Ascending aorta (tissue), 2 donors: Measurements from ENCODE around the gene AGO1. TPM values are rescaled to one million over a fixed set of nuclear protein-coding genes. Genes with fewer than 3 reads are reported as not detected.
A peak's percentile ranks its signal among the peaks of the same experiment; 100 is the strongest.

Experiments
- DNase-seq, 2 donors: peaks; one replicate each; pipeline ENCODE4 v3.0.0-alpha.2; 2019; ENCODE audit warnings: low spot score in 2 of 2
- H3K27ac ChIP-seq, 2 donors: fragments of 200-600 bp; sonication (generic); one replicate each; pipeline ENCODE4 v1.5.1; 2016 to 2017; ENCODE audit warnings: mild to moderate bottlenecking in 1 of 2
- H3K27me3 ChIP-seq: fragments of 200-600 bp; sonication (generic); one replicate; pipeline ENCODE4 v1.5.1; 2017
- H3K36me3 ChIP-seq, 2 donors: fragments of 200-600 bp; sonication (generic); one replicate each; pipeline ENCODE4 v1.5.1; 2016
- H3K4me1 ChIP-seq, 2 donors: fragments of 200-600 bp; sonication (generic); one replicate each; pipeline ENCODE4 v1.5.1; 2016 to 2017; ENCODE audit warnings: mild to moderate bottlenecking in 1 of 2
- H3K4me3 ChIP-seq, 2 donors: fragments of 200-600 bp; sonication (generic); one replicate each; pipeline ENCODE4 v1.5.1; 2016 to 2017; ENCODE audit warnings: mild to moderate bottlenecking in 1 of 2
- H3K9me3 ChIP-seq, 2 donors: fragments of 200-600 bp; sonication (generic); one replicate each; pipeline ENCODE4 v1.5.1; 2016
- CTCF ChIP-seq, 3 experiments: fragments of 200-600 bp in 2 of 3; fragments of 450-650 bp in 1 of 3; sonication (generic) in 2 of 3; IDR thresholded peaks; one replicate each; pipeline ENCODE4 v1.5.1; 2016 to 2019; ENCODE audit warnings: antibody characterized with exemption in 3 of 3, mild to moderate bottlenecking in 1 of 3, moderate library complexity in 1 of 3
- intact Hi-C: fragments of 100-400 bp; cut with DNase I; formaldehyde crosslinking; loops from one replicate; pipeline ENCODE4 v1.15.1; 2023
- total RNA-seq: library from RNA; depleted of rRNA; stranded (reverse); fragments of >200 nt; gene quantifications from one replicate; pipeline ENCODE4 v1.1.0, GENCODE V29; 2016

Gene AGO1
- total RNA-seq, 1 donor from 2014 or later: 24.2 TPM

DNA sequence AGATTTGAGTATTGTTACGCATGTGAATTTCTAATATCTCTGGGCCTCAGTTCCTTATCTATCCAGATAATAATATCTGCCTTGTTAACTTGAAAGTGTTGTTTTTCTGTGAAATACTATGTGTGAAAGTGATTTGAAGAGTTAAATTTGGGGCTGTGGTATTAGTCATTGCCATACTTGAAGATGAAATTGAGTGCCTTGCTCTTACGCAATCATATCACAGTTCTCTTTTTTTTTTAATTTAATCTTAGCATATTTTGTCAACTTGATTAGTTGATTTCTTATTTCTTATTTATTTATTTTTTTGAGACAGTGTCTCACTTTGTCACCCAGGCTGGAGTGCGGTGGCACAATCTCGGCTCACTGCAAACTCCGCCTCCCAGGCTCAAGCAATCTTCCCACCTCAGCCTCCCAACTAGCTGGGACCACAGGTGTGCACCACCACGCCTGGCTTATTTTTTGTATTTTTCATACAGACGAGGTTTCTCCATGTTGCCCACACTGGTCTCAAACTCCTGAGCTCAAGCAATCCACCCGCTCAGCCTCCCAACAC is 44.2 kb upstream of the AGO1 start:
- Histone ChIP-seq H3K4me1 (no peaks in the 10 kb centered on the region), H3K27ac (no peak overlapping the region), H3K9me3 (no peaks in the 10 kb centered on the region), H3K36me3 (peaks cover 60 to 97% of the 10 kb centered on the region in 2 donors), H3K27me3 (no peaks in the 10 kb centered on the region), H3K4me3 (no peak overlapping the region)
- no peak for TF ChIP-seq CTCF (IDR thresholded peaks at IDR 0.05)
- no peak for DNase-seq
- intact Hi-C loops: no loop called here

- TF ChIP-seq CTCF (IDR thresholded peaks at IDR 0.05): no peak
- intact Hi-C loops: no loop called here
- peaks cover 31 to 50% of the 10 kb centered on the region in 2 donors for H3K36me3 ChIP-seq
These were observed 38.2 kb upstream of the AGO1 start for GRCh38 chr1:35844826-35845225.

DNA sequence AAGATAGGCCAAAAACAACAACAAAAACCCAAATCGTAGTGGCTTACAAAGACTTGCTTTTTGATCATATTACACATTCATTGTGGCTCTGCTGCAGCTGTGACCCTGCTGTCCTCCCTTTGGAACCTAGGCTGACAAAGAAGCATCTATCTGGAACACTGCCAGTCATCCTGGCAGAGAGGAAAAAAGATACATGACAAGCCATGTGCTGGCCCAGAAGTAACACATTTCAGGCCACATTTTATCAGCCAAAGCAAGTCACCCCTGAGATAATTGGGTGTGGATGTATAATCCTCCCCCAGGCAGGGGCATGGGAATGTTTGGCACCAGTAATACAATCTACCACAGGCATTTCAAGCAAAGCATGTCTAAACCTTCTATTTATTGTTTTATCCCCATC is 37.2 kb upstream of the AGO1 start:
- intact Hi-C loops: no loop called here
- peaks cover 0 to 17% of the 10 kb centered on the region in 2 donors for H3K4me1 ChIP-seq
- no peaks in the 10 kb centered on the region for H3K27me3 ChIP-seq
- no peak for TF ChIP-seq CTCF (IDR thresholded peaks at IDR 0.05)
- DNase-seq: no peak
- H3K27ac ChIP-seq: peak overlapping the region; percentile 9 to 14
- no peak overlapping the region for H3K4me3 ChIP-seq
- no peaks in the 10 kb centered on the region for H3K9me3 ChIP-seq
- H3K36me3 ChIP-seq: peaks cover 26 to 40% of the 10 kb centered on the region in 2 donors

More at GRCh38 chr1:35844826-35845225, 38.2 kb upstream of the AGO1 start:
- no peak overlapping the region for H3K4me3 ChIP-seq
- H3K9me3 ChIP-seq: no peaks in the 10 kb centered on the region
- peaks cover 0 to 9% of the 10 kb centered on the region in 2 donors for H3K4me1 ChIP-seq
- H3K27ac ChIP-seq: peak overlapping the region in 1 of 2 donors; percentile 18
- no peaks in the 10 kb centered on the region for H3K27me3 ChIP-seq
- DNase-seq: no peak

- H3K27ac ChIP-seq: peak overlapping the region; percentile 63 to 73
These were observed 35.0 kb upstream of the AGO1 start for GRCh38 chr1:35847935-35848565.

DNA sequence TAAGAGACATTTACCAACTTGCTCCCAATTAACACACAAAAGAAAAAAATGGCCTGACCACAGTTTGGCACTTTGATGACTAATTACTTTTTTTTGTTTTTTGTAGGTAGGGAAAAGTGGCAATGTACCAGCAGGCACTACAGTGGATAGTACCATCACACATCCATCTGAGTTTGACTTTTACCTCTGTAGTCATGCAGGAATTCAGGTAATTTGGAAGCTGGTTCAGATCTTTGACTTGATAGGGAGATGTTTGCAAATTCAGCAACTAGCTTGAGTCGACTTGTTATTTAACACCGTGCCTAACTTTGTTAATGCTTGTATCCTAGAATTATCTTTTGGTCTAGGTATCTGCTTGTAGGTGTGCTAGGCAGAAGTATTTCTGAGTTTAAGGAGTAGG is 33.0 kb upstream of the AGO1 start:
- intact Hi-C loops: no loop called here
- no peaks in the 10 kb centered on the region for H3K9me3 ChIP-seq
- H3K4me3 ChIP-seq: no peak overlapping the region
- no peaks in the 10 kb centered on the region for H3K27me3 ChIP-seq
- peaks cover 17 to 23% of the 10 kb centered on the region in 2 donors for H3K36me3 ChIP-seq
- H3K27ac ChIP-seq: peak overlapping the region; percentile 66 to 73
- DNase-seq: no peak
- TF ChIP-seq CTCF (IDR thresholded peaks at IDR 0.05): no peak
- H3K4me1 ChIP-seq: peaks cover 7 to 26% of the 10 kb centered on the region in 2 donors

More at GRCh38 chr1:35847935-35848565, 35.0 kb upstream of the AGO1 start:
- no peaks in the 10 kb centered on the region for H3K9me3 ChIP-seq
- TF ChIP-seq CTCF (IDR thresholded peaks at IDR 0.05): no peak
- DNase-seq: no peak
- intact Hi-C loops: no loop called here
- H3K27me3 ChIP-seq: no peaks in the 10 kb centered on the region
- peaks cover 7 to 26% of the 10 kb centered on the region in 2 donors for H3K4me1 ChIP-seq
- H3K4me3 ChIP-seq: no peak overlapping the region
- peaks cover 5 to 17% of the 10 kb centered on the region in 2 donors for H3K36me3 ChIP-seq
